HL-60/S4 treated with phorbol 12-myristate 13-acetate at 8.2 ng/mL for 4 days and 3 days (cell line): Measurements from ENCODE around the gene ZBTB2.

Experiments
- in situ Hi-C: fragments of 300-500 bp; cut with MboI; formaldehyde crosslinking; loops from 2 replicates; pipeline ENCODE4 v1.15.0; 2022; ENCODE audit warnings: low sequenced_read_pairs

The ZBTB2 gene

GRCh38 chr6:151391471-151392413, at the start of gene ZBTB2:
TSS of gene ZBTB2 (minus strand) at chr6:151391559. CDS start at chr6:151373637, 17,922 bp downstream.
- in situ Hi-C loops, result no loop called here

- in situ Hi-C loops, result no loop called here
Measured at GRCh38 chr6:151440930-151441329, 49.6 kb upstream of the ZBTB2 start.

GRCh38 chr6:151440498-151440897, 49.1 kb upstream of the ZBTB2 start:
- in situ Hi-C loops, result no loop called here

GRCh38 chr6:151437401-151437800, 46.0 kb upstream of the ZBTB2 start:
- in situ Hi-C loops, result no loop called here

GRCh38 chr6:151436802-151437201, 45.4 kb upstream of the ZBTB2 start:
- in situ Hi-C loops, result no loop called here

- in situ Hi-C loops, result no loop called here
Measured at GRCh38 chr6:151436300-151436699, 44.9 kb upstream of the ZBTB2 start.

- in situ Hi-C loops, result no loop called here
Measured at GRCh38 chr6:151434369-151434768, 43.0 kb upstream of the ZBTB2 start.

- in situ Hi-C loops, result no loop called here
Measured at GRCh38 chr6:151432651-151433050, 41.3 kb upstream of the ZBTB2 start.

- in situ Hi-C loops, result no loop called here
Measured at GRCh38 chr6:151431337-151431736, 40.0 kb upstream of the ZBTB2 start.

- in situ Hi-C loops, result no loop called here
Measured at GRCh38 chr6:151430886-151431285, 39.5 kb upstream of the ZBTB2 start.

- in situ Hi-C loops, result no loop called here
Measured at GRCh38 chr6:151428093-151428735, 36.9 kb upstream of the ZBTB2 start.

- in situ Hi-C loops, result no loop called here
Measured at GRCh38 chr6:151425561-151425960, 34.2 kb upstream of the ZBTB2 start.

- in situ Hi-C loops, result no loop called here
Measured at GRCh38 chr6:151422981-151423380, 31.6 kb upstream of the ZBTB2 start.

GRCh38 chr6:151417477-151417876, 26.1 kb upstream of the ZBTB2 start:
- in situ Hi-C loops, result no loop called here

- in situ Hi-C loops, result no loop called here
Measured at GRCh38 chr6:151414641-151415260, 23.4 kb upstream of the ZBTB2 start.

GRCh38 chr6:151413372-151414145, 22.2 kb upstream of the ZBTB2 start:
- in situ Hi-C loops, result no loop called here

- in situ Hi-C loops, result no loop called here
Measured at GRCh38 chr6:151412909-151413308, 21.6 kb upstream of the ZBTB2 start.

- in situ Hi-C loops, result no loop called here
Measured at GRCh38 chr6:151409679-151410078, 18.3 kb upstream of the ZBTB2 start.

- in situ Hi-C loops, result no loop called here
Measured at GRCh38 chr6:151409260-151409659, 17.9 kb upstream of the ZBTB2 start.

- in situ Hi-C loops, result no loop called here
Measured at GRCh38 chr6:151408858-151409257, 17.5 kb upstream of the ZBTB2 start.

GRCh38 chr6:151403919-151404308, 12.6 kb upstream of the ZBTB2 start:
- in situ Hi-C loops, result no loop called here
